DLD1 (cell line): ENCODE results near the gene TBC1D22B.
"Not testable (repeated sequence)": the region's sequence is repeated elsewhere in the genome, so short reads cannot be mapped to it uniquely, and the experiment has no call there.

Experiments
- in situ Hi-C: cut with HindIII; loops from 2 replicates; pipeline ENCODE4 v1.10.0; 2017; ENCODE audit warnings: low sequenced_read_pairs

The TBC1D22B gene

GRCh38 chr6:37302086-37302686, 44.6 kb downstream of the TBC1D22B start:
- in situ Hi-C loops = no loop called here

GRCh38 chr6:37303091-37303660, 45.6 kb downstream of the TBC1D22B start:
- in situ Hi-C loops = no loop called here

DNA sequence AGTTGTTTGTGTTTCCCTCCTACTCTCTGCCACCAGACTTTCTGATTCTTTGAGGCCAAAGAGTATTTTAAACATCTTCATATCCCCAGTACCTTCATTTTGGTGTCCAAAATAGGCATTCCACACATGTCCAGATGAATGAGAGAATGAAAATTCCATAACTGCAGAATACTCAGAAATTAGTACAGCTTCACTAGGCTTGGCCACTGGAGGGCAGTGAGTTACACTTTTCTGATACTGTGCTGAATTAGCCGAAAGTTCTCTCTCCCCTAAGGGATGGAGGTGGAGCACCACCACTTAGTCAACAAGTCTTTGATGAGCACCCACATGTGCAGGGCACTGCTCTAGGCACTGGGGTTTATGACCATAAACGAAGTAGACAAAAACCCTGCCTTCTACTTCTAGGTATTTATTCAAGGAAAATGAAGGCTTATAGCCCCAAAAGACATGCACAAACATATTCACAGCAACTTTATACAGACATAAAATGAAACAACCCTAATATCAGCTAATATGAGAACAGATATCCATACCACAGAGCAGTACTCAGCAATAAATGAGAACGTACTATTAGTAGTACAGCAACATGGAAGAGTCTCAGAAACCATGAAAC, 46.4 kb downstream of the TBC1D22B start:
- in situ Hi-C loops = no loop called here

DNA sequence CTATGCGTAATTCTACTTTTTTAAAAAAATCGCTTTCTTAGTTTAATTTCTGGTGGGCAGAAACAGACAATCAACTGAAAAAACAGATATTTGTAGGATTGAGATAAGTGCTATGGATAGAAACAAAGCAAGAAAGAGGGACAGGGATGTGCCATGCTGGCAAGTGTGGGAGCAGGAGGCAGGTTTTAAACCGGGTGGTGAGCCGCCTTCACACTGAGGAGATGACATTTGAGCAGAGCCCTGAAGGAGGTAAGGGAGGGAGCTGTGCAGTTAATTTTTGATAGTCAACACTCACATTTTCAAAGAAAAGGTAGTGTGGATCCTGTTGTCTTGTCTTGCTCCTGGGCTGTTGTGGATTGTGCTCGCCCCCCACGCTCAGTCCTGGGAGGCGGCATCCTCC, 47.2 kb downstream of the TBC1D22B start:
- in situ Hi-C loops = no loop called here

- in situ Hi-C loops = no loop called here
Observed at GRCh38 chr6:37305841-37306425, 48.4 kb downstream of the TBC1D22B start.

DNA sequence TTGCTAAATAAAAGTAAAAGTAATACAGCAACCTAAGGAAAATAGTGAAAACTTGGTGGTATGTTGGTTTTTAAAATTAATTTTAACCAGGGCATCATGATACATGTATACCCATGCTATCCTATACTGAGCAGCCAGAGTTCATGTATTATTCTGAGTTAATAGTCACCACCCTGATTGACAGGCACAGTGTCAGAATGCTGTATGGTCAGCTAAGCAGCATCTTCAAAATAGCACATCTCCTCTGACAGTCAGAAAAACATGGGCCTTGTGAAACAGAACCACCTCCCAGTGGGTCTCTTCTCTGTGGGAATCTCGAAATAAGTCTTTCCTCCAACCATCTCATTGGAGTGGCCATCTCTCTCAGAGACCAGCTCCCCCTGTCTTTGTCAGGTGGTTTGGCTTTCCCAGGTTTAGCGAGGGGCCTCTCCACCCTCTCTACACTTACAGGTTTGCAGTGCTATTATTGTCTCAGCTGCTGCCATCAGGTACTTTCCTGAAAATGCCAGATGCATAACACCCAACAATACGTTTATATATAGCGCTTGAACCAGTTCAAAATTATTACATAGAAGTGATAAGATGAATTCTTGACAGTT, 49.2 kb downstream of the TBC1D22B start:
- in situ Hi-C loops = no loop called here

DNA sequence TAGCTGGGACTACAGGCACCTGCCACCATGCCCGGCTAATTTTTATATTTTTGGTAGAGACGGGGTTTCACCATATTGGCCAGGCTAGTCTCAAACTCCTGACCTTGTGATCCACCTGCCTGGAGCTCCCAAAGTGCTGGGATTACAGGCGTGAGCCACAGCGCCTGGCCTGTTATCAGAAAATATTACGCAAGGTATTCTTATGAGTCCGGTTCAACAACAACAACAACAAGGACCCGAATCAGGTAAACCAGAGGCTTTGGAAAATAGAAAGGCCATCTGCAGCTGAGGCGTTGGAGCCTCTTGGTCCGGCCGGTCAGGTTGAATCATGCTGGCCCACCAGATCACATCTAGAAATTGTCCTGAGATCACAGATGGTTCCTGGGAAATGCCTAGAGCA, 49.9 kb downstream of the TBC1D22B start:
- in situ Hi-C loops = not testable (repeated sequence)

DNA sequence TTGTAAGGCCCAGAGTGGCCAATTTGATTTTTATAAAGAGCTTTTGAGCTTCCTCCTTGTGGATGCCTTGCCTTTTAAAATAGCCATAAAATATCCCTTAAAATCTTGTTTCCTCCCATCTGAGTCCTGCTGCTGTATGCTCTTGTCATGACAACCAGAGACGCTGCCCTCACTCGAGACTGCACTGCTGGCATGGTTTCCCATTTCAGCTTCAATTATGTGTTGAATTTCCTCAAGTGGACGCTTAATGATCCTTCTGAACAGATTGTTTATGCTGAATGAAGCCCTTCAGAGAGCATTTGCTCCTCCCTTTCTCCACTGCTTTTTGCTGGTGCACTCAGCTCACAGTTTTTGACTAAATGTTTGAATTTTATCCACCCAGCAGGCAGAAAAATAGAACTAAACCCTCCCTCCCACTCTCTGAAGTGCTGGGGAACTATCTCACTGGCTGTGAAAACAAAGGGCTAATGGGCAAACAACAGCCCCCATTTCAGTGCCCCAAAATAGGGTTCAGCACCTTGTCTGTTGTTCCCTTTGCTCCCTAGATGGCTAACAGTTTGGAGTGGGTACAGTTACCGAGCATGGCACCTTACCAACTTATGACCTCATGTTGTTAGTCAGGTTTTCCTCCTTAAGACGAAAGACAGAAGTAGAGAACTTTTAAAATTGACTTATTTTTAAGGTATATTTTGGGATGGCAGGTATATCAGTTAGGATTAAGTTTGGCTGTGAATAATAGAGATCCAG, 50.7 kb downstream of the TBC1D22B start:
- in situ Hi-C loops = no loop called here

DNA sequence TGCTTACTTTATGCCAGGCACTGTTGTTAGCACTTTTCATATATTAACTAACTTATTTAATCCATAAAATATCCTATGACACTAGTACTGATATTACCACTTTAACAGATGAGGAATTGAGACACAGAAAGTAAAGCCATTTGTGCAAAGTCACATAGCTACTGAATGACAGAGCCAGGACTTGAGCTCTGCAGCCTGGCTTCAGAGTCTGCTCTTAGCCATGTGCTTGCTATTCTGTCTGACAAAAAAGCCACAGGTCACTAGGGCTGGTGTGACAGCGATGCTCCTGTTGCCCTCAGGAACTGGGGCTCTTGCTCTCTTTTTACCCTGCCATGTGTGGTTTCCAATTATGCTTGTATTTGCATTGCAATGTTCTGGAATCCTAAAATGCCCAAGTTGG, 51.5 kb downstream of the TBC1D22B start:
- in situ Hi-C loops = no loop called here

GRCh38 chr6:37309692-37310091, 52.1 kb downstream of the TBC1D22B start:
- in situ Hi-C loops = no loop called here

GRCh38 chr6:37310966-37311365, 53.4 kb downstream of the TBC1D22B start:
- in situ Hi-C loops = no loop called here

DNA sequence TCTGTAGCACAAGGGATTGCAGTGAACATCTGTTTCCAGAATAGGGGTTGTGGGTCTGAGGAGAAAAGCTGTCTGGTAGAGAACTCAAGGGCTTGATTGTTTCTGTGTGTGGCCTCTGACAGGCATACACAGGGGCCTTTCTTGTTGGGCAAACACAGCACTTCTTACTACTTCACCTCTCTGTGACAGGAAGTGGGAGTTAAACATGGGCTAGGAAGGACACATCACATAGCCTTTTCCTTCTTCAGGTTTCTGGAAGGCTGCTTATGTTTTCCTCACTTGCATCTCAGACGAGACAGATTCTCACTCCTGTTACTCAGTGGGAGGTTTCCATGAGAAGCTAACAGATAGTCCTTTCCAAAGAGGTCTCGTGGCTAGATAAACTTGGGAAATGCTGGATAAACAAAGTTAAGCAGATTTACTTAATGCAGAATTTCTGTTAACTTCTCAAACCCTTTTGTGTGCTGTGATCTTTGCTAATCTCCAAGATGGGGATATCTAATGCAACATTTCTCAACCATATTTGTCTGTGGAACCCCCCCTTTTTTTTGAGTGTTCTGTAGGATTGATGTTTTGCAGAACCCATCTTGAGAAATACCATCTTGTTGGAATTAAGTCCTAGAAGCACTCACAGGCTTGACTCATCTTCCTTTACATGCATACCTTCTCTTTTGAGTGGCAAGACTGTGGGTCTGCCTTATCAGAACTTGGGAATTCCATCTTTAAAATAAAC, 54.3 kb downstream of the TBC1D22B start:
- in situ Hi-C loops = no loop called here

DNA sequence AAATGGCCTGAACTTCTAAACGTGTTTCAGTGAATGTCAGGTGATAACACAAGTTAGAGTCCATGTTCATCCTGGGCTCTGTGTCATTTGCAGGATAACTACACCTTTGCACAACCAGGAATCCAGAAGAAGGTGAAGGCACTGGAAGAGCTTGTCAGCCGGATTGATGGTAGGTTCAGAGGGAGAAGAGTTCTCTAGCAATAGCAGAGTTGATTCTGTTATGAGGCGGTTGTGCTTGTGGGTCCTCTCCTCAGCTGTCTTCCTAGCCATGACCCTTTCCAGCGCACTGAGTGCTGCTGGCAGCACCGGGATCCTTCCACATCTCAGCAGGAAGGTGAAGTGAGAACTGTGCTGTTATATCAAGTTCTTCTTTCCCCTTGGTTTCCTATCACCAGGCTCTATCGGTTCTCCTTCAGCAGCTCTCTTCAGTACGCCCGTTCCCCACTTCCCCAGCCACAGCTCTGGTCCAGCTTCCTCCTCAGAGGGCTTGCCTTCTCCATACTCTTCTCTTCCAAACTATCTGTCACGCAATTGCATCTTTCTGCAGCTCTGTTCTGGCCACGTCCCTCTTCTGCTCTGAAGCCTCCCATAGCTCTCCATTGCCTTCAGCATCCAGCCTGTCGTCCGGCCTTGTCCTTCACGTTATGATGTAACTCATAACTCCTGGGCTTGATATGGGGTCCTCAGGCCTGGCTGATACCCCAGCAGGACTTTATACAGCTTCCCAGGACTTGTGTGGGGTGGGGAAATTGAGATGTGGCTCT, 56.3 kb downstream of the TBC1D22B start:
- in situ Hi-C loops = no loop called here

- in situ Hi-C loops = no loop called here
Observed at GRCh38 chr6:37314487-37315156, 57.0 kb downstream of the TBC1D22B start.

- in situ Hi-C loops = no loop called here
Observed at GRCh38 chr6:37315157-37315515, 57.6 kb downstream of the TBC1D22B start.

DNA sequence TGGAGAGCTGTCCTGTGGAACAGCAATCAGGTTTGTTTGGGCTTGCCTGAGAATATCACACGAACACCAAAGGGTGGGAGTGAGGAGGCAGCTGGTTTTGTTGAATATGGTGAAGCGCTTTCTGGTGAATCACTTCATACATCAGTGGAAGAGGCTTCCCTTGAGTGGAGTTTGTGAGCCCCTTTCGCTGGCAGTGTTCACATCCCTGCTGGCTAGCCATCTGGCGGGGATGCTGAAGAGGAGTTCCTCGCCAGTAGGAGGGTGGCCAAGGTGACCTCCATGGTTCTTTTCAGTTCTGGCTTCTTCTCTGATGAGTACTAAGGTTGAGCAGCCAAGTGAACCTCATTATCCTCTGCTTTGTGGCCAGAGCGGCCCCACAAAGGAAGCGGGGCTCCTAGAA, 58.5 kb downstream of the TBC1D22B start:
- in situ Hi-C loops = no loop called here

DNA sequence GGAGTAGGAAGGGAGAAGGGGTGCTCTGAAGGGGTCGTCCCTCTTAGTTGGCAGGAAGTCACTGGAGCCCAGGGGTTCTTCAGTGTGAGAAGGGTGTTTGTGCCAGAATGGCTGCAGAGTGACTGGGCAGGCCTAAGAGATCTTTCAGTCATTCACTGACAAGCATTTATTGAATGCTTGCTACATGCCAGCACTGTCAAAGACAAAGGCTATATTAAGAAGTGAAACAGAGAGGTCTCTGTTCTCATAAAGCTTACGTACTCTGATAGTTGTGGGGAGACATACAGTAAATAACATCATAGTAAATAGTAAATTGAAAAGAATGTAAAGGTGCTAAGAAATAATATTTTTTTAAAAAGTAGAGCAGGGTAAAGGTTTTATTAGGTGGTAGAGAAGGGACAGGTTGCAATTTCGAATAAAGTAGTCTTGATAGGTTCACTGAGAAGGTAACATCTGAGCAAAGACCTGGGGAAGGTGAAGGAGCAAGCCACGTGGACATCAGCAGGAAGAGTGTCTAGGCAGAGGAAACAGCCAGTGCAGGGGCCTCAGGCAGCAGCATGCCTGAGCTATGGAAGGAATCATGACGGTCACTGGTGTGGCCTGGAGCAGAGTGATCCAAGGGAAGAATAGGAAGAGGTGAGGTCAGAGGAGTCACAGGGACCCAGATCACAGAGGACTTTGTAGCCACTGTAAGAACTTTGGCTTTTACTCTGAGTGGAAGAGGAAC, 59.9 kb downstream of the TBC1D22B start:
- in situ Hi-C loops = no loop called here

GRCh38 chr6:37319156-37319555, 61.6 kb downstream of the TBC1D22B start:
- in situ Hi-C loops = no loop called here
